Heart left ventricle (tissue), 13 donors: ENCODE measurements around the gene PPP1R12B.

Experiments used
- CTCF ChIP-seq, 12 donors: fragments of 200-600 bp; sonication (generic) in 4 of 12; IDR thresholded peaks; one replicate each; pipeline versions ENCODE4 v1.5.0 to v1.8.0; 2018 to 2022; ENCODE audit warnings: antibody characterized with exemption in 12 of 12, mild to moderate bottlenecking in 5 of 12
- POLR2A ChIP-seq, 2 donors: fragments of 450-650 bp; IDR thresholded peaks; one replicate each; pipeline ENCODE4 v1.6.1; 2017; ENCODE audit warnings: antibody characterized with exemption in 2 of 2, mild to moderate bottlenecking in 2 of 2, moderate library complexity in 2 of 2
- donor health status: ischemic (EF 13 %, LVEDD 7.1; RV severe dilation, severe dysfunction).
- donor health status: DM: no; HTN: yes; CAD: no.
- donor health status: DM: no; HTN: no; CAD: no.
- donor health status: ischemic (EF 25% LVEDD 6.9; RV normal size, moderate dysfunction).
- donor health status: ischemic (EF 25% LVEDD 5.7; RV mildly dilated, moderate dysfunction).
- donor health status: ischemic (EF 35%, LVEDD 5.7; RV mildly dilated, moderate dysfunction).
- donor health status: nonischemic (EF 11% LVEDD 7.7; RV severe dilation, severe dysfunction).
- donor health status: DM: yes; HTN: yes; CAD: no.
- donor health status: PGD.
- donor health status: ischemic (EF 29% LVEDD 5.4; RV normal size, mild dysfunction).
- donor health status: nonischemic (EF 23%, LVEDD 6.1; RV moderate dilation, normal function).

GRCh38 chr1:202632241-202632640 is 283.7 kb downstream of the PPP1R12B start:
- no peak for TF ChIP-seq CTCF (IDR thresholded peaks at IDR 0.05)
- TF ChIP-seq POLR2A (IDR thresholded peaks at IDR 0.05), result no peak
